BE2C (cell line): ENCODE measurements around the gene PM20D1.
"Not testable (repeated sequence)": the region's sequence is repeated elsewhere in the genome, so short reads cannot be mapped to it uniquely, and the experiment has no call there.

ENCODE experiments used
- DNase-seq: peaks from one replicate; pipeline ENCODE4 v3.0.0-alpha.2; 2020
- H3K27me3 ChIP-seq: fragments of 250-450 bp; sonication (Bioruptor Pico); 2 replicates; pipeline ENCODE4 v1.5.1; 2020; ENCODE audit warnings: mild to moderate bottlenecking
- H3K36me3 ChIP-seq: fragments of 250-450 bp; sonication (Bioruptor Pico); 2 replicates; pipeline ENCODE4 v1.5.1; 2020; ENCODE audit warnings: mild to moderate bottlenecking
- H3K4me1 ChIP-seq: fragments of 250-450 bp; sonication (Bioruptor Pico); 2 replicates; pipeline ENCODE4 v1.5.1; 2020
- H3K4me3 ChIP-seq: 2 replicates; pipeline ENCODE4 v1.5.1; 2011; ENCODE audit warnings: low read depth, low read length
- H3K9me3 ChIP-seq: fragments of 250-450 bp; sonication (Bioruptor Pico); 2 replicates; pipeline ENCODE4 v1.5.1; 2020
- CTCF ChIP-seq: IDR thresholded peaks from 2 replicates; pipeline ENCODE4 v1.5.1; 2012; ENCODE audit warnings: mild to moderate bottlenecking, low read depth, low read length

The PM20D1 gene

GRCh38 chr1:205880923-205881322 lies 31.0 kb upstream of the PM20D1 start:
- TF ChIP-seq CTCF: no peak
- H3K9me3 ChIP-seq: no peaks in the 10 kb centered on the region
- H3K27me3 ChIP-seq: peaks cover 3% of the 10 kb centered on the region; the same call in 1 of the 2 replicates
- H3K36me3 ChIP-seq: no peaks in the 10 kb centered on the region
- no peaks in the 10 kb centered on the region for H3K4me1 ChIP-seq
- H3K4me3 ChIP-seq: no peak overlapping the region
- DNase-seq: no peak

GRCh38 chr1:205879974-205880373 lies 30.0 kb upstream of the PM20D1 start:
- H3K4me1 ChIP-seq: no peaks in the 10 kb centered on the region
- peaks cover 5% of the 10 kb centered on the region; the same call in 1 of the 2 replicates for H3K27me3 ChIP-seq
- H3K9me3 ChIP-seq: no peaks in the 10 kb centered on the region
- no peaks in the 10 kb centered on the region for H3K36me3 ChIP-seq
- no peak for TF ChIP-seq CTCF
- no peak for DNase-seq
- no peak overlapping the region for H3K4me3 ChIP-seq

DNA sequence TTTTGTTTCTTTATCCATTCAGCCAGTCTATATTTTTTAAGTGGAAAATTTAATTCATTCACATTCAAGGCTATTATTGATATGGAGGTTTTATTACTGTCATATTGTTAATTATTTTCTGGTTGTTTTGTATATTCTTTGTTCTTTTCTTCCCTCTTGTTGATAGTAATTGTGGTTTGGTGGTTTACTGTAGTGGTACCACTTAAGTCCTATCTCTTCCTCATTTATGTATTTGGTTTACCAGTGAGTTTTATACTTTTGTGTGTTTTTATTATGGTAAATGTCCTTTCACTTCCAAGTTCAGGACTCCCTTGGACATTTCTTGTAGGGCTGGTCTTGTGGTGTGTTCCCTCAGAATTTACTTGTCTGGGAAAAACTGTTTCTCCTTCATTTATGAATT lies 28.1 kb upstream of the PM20D1 start:
- H3K4me1 ChIP-seq: no peaks in the 10 kb centered on the region
- no peak overlapping the region for H3K4me3 ChIP-seq
- H3K9me3 ChIP-seq: no peaks in the 10 kb centered on the region
- no peak for TF ChIP-seq CTCF
- no peak for DNase-seq
- H3K27me3 ChIP-seq: peaks cover 5% of the 10 kb centered on the region; the same call in 1 of the 2 replicates
- H3K36me3 ChIP-seq: no peaks in the 10 kb centered on the region

DNA sequence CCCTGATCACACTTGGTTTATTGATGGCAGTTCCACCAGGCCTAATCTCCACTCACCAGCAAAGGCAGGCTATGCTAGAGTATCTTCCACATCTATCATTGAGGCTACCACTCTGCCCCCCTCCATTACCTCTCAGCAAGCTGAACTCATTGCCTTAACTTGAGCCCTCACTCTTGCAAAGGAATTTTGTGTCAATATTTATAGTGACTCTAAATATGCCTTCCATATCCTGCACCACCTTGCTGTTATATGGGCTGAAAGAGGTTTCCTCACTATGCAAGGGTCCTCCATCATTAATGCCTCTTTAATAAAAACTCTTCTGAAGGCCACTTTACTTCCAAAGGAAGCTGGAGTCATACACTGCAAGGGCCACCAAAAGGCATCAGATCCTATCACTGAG lies 23.2 kb upstream of the PM20D1 start:
- DNase-seq, H3K4me1 ChIP-seq, H3K36me3 ChIP-seq, H3K4me3 ChIP-seq, H3K27me3 ChIP-seq, H3K9me3 ChIP-seq: not testable (repeated sequence)

- no peaks in the 10 kb centered on the region for H3K4me1 ChIP-seq
- no peak overlapping the region for H3K4me3 ChIP-seq
- H3K27me3 ChIP-seq: 0 out of 2 replicates have a peak, but pooled peaks cover 4% of the 10 kb centered on the region
- H3K36me3 ChIP-seq: no peaks in the 10 kb centered on the region
- TF ChIP-seq CTCF: no peak
- no peak for DNase-seq
- no peaks in the 10 kb centered on the region for H3K9me3 ChIP-seq
These were observed 20.3 kb upstream of the PM20D1 start for GRCh38 chr1:205870236-205870635.

- TF ChIP-seq CTCF: no peak
- Histone ChIP-seq H3K9me3 (no peaks in the 10 kb centered on the region), H3K36me3 (no peaks in the 10 kb centered on the region), H3K4me1 (no peaks in the 10 kb centered on the region), H3K4me3 (no peak overlapping the region), H3K27me3 (no peaks in the 10 kb centered on the region; the same call in 1 of the 2 replicates)
- no peak for DNase-seq
These were observed 11.6 kb upstream of the PM20D1 start for GRCh38 chr1:205861540-205861939.
